Tibial nerve (tissue), 4 donors: ENCODE measurements around the gene BCAS3.

Experiments used
- CTCF ChIP-seq, 5 experiments: fragments of 200-600 bp in 3 of 5; fragments of 450-650 bp in 2 of 5; sonication (generic) in 3 of 5; IDR thresholded peaks; one replicate each; pipeline ENCODE4 v1.5.1; 2016 to 2019; ENCODE audit warnings: antibody characterized with exemption in 5 of 5, mild to moderate bottlenecking in 3 of 5, moderate library complexity in 2 of 5
- EP300 ChIP-seq, 2 donors: sonication (generic); formaldehyde crosslinking; IDR thresholded peaks; one replicate each; pipeline ENCODE4 v1.6.1; 2017; ENCODE audit warnings: antibody characterized with exemption in 2 of 2, mild to moderate bottlenecking in 1 of 2
- POLR2A ChIP-seq, 2 donors: fragments of 450-650 bp; IDR thresholded peaks; one replicate each; pipeline ENCODE4 v1.6.1; 2017; ENCODE audit warnings: antibody characterized with exemption in 2 of 2, mild to moderate bottlenecking in 2 of 2, moderate library complexity in 2 of 2

- TF ChIP-seq CTCF (IDR thresholded peaks at IDR 0.05), result no peak
- no peak for TF ChIP-seq POLR2A (IDR thresholded peaks at IDR 0.05)
- no peak for TF ChIP-seq EP300 (IDR thresholded peaks at IDR 0.05)
Observed at GRCh38 chr17:61029181-61029580, 351.5 kb downstream of the BCAS3 start.
